ENCODE results near the gene MYBBP1A.

The MYBBP1A gene

DNA sequence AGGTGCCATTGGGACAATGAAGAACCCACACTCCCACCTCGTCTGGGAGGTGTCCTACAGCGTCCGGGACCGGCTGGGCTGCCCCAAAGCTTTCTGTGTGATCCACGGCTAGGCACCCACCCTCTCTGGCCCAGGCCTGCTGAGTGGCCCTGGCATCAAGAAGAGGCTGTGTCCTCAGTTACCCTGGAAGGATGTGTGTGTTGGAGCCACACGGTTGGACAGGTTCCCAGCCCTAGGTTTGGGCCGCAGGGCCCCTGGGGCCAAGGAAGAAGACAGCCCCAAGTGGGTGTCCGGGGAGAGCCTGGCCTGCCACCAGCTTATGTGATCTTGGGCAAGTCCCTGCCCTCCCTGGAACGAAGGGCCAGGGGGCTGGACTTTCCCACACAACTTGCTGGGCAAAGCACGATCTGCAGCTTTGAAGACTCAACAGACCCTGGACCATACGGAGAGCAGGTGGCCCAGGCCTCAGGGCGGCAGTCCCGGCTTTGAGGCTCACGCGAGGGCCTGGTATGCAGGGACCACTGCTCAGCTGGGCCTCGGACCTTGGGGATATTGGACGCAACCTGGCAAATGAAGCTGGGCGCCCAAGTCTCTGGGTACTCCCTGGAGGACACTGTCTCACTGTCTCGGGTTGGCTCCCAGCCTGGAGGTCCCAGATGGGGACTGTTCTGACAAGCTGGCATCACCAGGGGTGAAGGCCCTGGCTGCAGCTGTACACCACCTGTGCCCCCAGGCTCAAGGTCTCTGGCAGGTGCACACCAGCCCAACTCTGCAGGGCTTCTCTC is 17.5 kb downstream of the MYBBP1A start:
- in situ Hi-C loops (cut with MboI; ENCODE audit: low sequenced_read_pairs) = no loop called here

DNA sequence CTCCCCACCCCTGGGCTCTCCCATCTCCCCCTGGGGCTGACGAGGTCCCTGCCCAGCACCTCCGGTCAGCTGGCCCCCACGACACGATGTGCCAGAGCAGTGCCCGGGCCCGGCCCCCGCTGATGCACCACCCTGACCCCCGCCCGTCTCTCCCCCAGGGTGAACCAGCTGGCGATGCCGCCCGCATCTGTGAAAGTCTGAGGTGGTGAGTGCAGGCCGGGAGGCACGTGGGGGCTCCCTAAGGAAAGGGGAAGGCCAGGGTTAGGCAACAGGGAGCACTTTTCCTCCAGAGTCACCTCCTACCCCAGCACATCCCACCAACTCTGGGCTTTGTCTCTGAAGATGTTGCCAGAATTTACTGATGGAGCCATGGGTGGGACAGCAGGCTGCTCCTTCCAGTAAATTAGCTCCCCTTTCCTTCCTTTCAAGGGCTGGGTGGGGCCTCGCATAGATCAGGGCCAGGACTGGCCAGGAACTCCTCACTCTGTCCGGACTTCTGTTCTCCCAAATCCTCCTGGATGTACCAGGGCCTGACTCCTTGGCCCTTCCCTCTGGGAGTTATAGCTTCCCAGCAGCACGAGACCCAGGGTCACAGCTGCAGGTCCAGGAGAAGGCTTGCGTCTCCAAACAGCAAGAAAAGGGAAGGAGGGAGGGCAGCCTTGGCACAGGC is 18.3 kb downstream of the MYBBP1A start:
- in situ Hi-C loops (cut with MboI; ENCODE audit: low sequenced_read_pairs) = no loop called here

DNA sequence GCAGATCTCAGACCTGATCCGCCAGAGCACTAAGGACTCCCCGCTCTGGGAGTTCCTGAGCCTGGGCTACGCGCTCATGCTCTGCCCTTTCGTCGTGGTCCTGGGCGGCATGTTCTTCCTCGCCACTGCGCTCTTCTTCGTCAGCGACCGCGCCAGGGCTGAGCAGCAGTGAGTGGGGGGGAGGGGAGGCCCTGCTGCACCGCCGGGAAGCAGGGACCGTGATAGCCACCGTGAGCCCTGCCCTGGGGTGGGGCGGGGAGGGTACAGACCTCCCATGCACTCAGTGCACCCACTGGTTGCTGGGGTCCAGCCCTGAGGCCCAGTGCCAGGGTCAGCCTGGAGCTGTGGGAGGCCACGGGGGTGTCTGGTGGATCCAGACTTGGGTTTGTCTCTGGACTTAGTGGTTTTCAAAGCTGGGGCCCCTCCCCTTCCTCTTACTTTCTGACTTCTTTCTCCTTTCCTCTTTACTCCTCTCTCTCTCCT is 18.9 kb downstream of the MYBBP1A start:
- in situ Hi-C loops (cut with MboI; ENCODE audit: low sequenced_read_pairs) = no loop called here

DNA sequence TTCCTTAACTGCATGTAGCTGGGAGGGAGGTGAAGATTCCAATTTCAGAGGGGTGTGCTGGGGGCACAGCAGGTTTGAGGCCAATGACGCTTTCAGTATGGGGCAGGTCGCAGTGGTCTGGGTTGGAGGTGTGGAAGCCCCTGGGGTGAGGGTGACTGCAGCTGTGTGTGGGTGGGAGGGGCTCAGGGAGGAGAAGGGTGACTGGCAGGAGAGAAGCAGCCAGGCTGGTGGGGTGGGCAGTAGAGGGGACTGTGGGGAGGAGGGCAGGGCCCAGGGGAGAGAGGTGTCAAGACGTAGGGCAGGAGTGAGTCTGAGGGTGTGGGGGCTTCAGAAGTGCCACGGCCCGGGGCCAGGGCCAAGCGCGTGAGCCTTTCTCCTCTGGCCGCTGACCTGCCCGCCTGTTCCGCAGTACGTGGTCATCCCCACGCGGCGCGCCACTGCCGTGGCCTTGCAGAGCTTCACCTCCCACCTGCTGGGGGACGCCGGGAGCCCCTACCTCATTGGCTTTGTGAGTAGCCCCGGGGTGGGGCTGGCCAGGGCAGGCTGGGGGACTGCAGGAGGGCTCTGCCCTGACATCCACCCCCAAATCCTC is 19.4 kb downstream of the MYBBP1A start:
- in situ Hi-C loops (cut with MboI; ENCODE audit: low sequenced_read_pairs) = no loop called here

DNA sequence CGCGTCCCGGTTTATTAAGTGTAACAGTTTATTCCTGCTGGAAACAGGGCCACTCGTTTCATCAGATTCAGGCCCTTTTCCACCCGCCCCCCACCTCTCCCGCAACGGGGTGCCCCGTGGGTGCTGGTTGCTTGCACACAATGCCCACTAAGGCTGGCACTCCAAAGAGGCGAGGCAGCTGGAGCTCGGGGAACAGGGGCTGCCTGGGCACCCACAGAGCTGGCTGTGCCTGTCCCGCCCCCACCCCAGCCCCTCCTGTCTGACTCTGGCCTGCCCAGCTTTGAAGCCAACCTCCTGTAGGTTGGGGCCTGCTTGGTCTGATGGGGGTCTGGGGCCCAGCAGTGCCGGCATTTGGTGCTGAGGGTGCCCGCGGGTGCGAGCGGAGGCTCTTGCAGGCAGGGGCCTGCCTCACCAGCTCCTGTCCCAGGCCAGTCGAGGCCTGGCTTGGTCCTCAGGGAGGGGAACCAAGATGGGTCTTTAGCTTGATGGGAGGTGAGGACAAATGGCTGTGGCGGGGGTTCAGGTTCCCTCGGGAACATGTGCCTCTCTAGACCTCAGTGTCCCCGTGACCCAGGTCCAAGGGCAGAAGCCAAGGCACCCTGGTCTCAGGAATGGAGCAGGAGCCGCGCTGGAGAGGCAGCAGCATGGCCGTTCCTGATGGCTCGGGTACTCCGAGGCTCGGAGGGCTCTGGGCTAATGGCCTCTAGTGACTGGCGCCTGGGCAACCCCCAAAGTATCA is 20.1 kb downstream of the MYBBP1A start:
- in situ Hi-C loops (cut with MboI; ENCODE audit: low sequenced_read_pairs) = no loop called here

DNA sequence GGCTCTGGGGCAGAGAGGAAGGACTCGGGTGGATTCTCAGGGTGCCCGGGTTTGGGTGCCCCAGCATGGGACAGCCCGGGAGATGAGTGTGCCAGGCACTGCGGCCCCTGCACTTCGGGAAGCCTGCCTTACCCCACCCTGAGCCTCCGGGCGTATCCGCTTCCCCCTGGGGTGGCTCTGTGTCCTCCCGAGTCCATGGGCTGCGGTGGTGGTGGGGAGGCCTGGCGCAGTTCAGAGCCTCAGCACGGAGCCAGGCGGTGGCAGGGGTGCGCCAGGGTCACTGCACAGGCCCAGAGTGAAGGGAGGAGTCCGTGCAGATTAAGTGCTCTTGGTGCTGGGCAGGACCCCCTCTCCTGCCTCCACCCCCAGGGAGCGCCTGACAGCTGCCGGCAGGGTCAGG is 20.7 kb downstream of the MYBBP1A start:
- in situ Hi-C loops (cut with MboI; ENCODE audit: low sequenced_read_pairs) = no loop called here

DNA sequence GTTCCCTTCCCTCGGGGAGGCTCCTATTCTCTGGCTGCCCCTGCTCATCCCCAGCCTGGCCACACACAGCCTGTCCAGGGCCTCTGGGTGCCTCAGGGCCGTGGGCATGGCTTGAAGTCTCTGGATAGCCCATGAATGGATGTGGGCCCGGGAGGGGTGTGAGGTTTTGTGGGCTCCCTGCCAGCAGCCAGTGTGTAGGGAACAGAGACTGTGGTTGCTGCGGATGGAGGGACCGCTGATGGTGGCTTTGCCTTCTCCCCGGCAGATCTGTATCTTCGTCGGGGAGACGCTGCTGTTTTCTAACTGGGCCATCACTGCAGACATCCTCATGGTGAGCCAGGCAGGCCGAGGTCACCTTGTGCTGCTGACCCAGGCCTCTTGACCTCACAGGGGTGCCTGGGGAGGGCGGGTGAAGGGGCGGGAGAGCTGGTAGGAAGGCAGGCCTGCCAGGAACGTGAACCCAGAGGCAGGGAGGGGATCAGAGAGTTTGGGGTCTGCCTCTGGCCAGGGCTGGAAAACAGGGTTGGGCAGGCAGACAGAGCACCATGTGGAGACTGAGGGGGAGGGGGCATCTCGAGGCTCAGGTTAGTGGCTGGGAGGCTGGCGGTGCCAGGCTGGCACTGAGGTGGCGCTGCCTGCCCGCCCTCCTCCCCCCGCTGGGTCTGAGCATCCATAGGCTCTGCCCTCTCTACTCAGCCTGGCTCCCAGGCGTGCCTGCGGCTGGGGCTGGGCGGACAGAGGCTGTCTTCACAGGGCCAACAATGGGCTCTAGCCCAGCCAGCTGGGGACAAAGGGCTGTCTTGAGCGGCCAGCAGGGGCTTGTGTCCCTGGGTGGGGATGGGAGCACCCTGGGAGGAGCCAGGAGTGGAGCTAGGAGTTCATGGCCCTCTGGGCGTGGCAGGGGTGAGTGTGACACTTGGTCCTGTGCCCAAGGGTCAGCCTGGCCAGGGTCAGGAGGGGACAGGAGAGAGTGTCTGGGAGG is 21.4 kb downstream of the MYBBP1A start:
- in situ Hi-C loops (cut with MboI; ENCODE audit: low sequenced_read_pairs) = no loop called here

DNA sequence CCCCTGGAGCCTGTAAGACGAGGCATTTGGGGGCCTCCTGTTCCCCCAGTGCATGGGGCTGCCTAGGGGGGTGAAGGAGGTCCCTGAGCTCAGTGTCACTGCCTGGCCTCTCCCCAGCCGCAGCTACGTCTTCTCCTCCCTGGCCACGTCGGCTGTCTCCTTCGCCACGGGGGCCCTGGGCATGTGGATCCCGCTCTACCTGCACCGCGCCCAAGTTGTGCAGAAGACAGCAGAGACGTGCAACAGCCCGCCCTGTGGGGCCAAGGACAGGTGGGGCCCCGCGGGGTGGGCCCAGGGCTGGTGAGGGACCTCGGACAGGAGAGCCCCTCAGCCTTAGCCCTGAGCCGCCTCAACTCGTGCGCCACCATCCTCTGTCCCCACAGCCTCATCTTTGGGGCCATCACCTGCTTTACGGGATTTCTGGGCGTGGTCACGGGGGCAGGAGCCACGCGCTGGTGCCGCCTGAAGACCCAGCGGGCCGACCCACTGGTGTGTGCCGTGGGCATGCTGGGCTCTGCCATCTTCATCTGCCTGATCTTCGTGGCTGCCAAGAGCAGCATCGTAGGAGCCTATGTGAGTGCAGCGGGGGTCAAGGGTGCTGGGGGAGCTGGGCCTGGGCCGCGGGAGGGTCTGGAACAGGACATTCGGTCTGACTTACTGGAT is 22.2 kb downstream of the MYBBP1A start:
- in situ Hi-C loops (cut with MboI; ENCODE audit: low sequenced_read_pairs) = no loop called here

DNA sequence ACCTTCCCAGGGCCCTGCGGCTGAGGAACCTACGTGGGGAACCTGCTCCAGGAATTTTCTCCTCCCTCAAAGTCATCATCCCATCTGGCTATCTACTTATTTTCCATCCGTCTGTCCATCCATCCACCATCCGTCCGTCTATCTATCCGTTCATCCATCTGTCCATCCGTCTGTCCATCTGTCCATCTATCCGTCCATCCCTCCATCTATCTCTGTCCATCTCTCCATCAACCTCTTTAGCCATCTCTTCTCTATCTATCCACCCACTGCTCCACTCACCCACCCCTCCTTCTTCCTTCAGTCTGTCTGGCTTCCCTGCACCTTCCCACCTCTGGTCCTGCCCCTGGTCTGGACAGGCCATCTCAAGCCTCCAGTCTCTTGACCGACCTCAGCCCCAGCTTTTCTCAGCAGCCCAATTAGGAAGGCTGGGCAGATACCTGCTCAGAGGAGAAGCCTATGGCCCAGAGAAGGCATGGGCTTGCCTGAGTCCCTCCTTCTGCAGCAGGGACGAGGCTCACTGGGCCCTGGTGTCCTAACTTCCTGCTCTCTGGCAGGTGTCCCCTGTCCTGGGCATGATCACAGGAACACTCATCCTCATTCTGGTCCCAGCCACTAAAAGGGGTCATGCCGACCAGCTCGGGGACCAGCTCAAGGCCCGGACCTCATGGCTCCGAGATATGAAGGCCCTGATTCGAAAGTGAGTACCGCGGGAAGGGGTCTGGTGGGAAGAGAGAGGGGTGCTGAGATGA is 23.0 kb downstream of the MYBBP1A start:
- in situ Hi-C loops (cut with MboI; ENCODE audit: low sequenced_read_pairs) = no loop called here

DNA sequence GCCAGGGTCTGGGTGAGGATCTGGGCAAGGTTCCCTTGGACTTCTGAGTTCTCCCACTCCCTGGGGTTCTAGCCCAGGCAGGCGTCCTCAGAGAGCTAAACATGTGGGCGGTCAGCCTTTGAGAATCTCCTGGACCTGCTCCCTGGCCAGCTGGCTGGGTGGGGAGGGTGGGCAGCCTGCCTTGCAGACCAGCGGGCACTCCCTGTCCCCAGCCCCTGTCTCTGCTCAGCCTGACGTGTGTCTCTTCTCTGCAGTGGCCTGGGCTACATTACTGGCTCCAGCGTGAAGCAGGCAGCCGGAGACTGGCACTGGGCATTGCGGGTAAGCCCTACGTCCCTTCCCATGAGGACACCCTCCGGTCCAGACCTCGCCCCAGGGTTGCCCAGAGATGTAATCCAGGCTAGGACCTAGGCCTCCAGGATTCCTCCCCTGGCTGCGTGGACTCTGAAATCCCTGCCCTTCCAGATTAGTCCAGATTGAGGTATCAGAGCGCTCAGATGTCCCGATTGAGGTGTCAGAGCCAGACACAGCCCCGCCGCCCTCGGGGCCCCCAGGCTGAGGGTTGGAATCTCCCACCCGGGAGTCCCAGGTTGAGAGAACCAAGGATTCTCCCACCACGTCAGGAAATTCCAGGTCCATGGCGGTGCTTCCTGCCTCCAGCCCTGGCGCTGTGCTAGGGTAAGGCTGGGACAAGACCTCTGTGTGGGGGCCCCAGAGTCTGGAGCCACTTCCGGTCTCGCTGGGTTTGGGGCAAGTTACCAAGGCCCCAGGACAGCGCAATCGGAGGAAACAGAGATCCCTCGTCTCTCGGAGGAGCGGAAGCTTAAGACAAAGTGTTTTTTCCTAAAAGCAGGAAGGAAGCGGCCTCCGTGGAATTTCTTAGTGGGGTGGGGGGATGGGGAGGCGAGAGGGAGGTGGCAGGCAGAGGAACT is 24.1 kb downstream of the MYBBP1A start:
- in situ Hi-C loops (cut with MboI; ENCODE audit: low sequenced_read_pairs) = no loop called here

DNA sequence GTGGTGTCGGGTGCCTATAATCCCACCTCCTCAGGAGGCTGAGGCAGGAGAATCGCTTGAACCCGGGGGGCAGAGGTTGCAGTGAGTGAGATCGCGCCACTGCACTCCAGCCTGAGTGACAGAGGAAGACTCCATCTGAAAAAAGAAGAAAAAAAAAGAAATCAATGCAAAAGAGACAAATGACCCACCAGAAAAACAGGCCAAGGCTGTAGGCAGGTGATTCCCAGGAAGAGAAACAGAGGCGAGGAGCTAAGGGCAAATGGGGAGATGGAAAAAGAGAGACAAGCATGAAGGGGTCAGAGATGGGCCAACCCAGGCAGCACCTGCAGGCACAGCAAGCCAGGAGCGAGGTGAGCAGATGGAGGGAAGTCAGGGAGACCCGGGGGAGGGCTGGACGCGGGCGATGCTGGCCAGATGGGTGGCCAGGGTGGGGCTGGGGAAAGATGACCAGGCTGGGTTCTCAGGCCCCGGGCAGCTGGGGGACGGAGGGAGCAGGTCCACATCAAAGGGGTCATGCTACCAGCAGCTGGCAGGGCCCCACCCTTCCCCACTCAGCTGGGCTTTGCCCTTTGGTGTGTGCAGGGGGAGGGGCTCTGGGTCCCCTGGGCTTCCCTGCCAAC is 25.5 kb downstream of the MYBBP1A start:
- in situ Hi-C loops (cut with MboI; ENCODE audit: low sequenced_read_pairs) = no loop called here

DNA sequence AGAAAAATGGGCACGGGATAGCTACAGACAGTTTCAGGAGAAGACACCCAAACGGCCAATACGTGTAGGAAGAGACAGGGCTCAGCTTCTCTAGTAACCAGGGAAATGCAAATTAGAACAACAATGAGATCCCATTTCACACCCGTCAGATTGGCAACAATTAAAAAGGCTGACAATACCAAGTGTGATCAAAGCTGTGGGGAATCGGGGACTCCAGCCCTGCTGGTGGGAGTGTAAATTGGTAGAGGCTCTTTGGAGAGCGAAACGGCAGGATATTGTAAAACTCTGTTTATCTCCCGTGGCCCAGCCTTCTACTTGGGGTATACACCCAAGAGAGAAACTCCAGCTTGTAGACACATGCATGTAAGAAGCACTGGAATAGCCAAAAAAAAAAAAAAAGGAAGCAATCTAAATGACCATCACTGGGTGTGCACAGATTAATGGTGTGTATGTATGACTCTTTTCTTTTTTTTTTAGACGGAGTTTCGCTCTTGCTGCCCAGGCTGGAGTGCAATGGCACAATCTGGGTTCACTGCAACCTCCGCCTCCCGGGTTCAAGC is 27.5 kb downstream of the MYBBP1A start:
- in situ Hi-C loops (cut with MboI; ENCODE audit: low sequenced_read_pairs) = no loop called here

DNA sequence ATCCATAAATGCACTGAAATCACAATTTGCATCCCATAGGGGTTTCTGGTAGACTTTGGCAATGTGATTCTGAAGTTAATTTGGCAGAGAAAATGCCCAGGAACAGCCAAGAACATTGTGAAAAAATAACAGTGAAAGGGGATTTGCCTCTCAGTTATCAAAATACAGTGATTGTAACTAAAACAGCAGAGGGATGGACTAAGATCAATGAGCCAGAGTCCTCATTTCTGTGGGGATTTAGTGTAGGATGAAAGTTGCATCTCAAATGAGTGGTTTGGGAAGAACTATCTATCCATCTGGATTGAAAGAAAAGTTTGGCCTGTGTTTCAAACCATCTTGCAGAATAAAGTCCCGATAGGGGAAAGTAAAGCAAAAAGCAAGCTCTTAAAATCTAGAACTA is 28.1 kb downstream of the MYBBP1A start:
- in situ Hi-C loops (cut with MboI; ENCODE audit: low sequenced_read_pairs) = no loop called here

DNA sequence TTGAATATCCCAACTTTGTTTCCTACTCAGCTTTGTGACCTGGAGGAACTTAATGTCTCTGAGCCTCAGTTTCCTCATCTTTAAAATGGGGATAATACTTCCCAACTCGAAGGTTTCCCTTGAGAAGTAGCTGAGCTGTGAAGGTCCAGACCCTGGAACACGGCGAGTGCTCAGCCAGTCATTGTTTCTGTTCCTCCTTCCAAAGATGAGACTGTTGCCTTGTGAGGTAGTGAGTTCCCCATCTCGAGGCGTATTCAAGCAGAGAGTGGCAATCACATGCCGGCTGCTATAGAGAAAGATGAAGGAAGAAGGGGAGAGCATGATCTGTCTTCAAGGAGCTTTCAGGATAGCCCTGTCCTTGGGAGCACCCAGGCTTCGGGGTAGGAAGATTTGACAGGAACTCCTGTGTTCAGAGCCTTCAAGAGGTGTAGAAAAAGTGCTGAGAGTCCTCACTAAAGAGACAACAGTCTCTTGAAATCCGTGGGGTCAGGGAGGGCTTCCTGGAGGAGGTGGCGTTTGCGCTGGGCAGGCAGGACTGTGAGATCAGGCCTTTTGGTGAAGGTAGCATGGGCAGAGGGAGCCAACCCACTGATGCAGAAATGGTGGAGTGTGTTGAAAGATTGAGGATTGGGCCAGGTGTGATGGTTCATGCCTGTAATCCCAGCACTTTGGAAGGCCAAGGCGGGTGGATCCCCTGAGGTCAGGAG is 29.3 kb downstream of the MYBBP1A start:
- in situ Hi-C loops (cut with MboI; ENCODE audit: low sequenced_read_pairs) = no loop called here

DNA sequence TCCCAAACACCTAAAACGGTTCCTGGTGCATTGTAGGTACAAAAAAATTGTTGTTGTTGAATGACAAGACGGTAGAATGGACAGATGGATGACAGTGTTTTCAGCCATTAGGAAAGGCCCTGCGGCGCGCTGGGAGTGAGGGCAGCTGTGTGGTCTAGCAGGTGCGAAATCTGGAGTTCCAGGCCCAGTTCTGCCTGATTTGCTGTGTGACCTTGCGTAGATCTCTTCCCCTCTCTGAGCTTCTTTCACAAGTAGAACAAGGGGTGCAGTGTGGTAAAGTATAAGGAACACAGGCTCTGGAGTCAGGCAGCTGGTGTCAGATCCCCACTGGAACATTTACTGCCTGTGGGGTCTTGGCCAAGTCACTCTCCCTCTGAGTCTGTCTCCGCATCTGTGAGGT is 31.2 kb downstream of the MYBBP1A start:
- in situ Hi-C loops (cut with MboI; ENCODE audit: low sequenced_read_pairs) = no loop called here

DNA sequence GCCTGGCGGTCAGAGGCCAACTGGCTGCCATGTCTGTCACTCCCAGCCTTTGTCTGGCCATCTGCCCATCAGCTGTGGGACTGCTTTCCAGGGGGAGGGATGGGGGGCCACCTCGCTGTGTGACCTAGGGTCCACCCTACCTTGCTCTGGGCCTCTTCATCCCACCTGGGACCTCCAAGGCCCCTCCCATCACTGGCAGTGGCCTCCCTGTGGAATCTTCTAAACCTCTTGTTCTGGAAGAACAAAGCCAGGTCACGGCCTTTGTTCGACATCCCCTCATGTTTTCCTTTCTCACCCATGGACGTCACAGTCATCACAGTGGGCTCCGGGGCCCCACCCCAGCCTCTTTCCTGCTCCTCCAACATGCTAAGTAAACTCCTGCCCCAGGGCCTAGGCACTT is 32.5 kb downstream of the MYBBP1A start:
- in situ Hi-C loops (cut with MboI; ENCODE audit: low sequenced_read_pairs) = no loop called here
